IMR-90 (cell line): Measurements from ENCODE around the gene TMEM129. TPM values are rescaled to one million over a fixed set of nuclear protein-coding genes. Genes with fewer than 3 reads are reported as not detected.

Source experiments
- ATAC-seq: fragments of 200-7000 bp; cut with Tn5 transposase; 2 replicates; pipeline ENCODE4 v1.9.1; 2020; ENCODE audit warnings: low read depth, mild to moderate bottlenecking, moderate library complexity
- BruUV-seq: library from RNA; stranded (reverse); fragments of 400-500 nt; replicated peaks from 2 replicates; lab custom pipeline; 2021; lab: Mats Ljungman, UMichigan
- CTCF ChIA-PET: fragments of 300-600 bp; formaldehyde crosslinking; extraction: SDS; loops from one replicate; lab custom pipeline; 2021; ENCODE audit warnings: antibody characterized with exemption; lab: Yijun Ruan, JAX
- POLR2A ChIA-PET: fragments of 300-600 bp; sonication (Branson Sonifier 250); formaldehyde crosslinking; loops from one replicate; lab custom pipeline; 2022; ENCODE audit warnings: antibody characterized with exemption; ENCODE audit not compliant: unreplicated experiment; lab: Charles Lee
- DNase-seq: peaks from one replicate; pipeline ENCODE4 v3.0.0; 2013
- H2AFZ ChIP-seq: replicated peaks from 2 replicates; pipeline ENCODE3; 2013; ENCODE audit warnings: low read length, mild to moderate bottlenecking; ENCODE audit not compliant: poor library complexity
- H2AK5ac ChIP-seq: 2 replicates; pipeline ENCODE4 v1.6.1; 2013; ENCODE audit warnings: low read depth, low read length, inconsistent platforms
- H2AK9ac ChIP-seq: replicated peaks from 2 replicates; pipeline ENCODE3; 2013; ENCODE audit warnings: mild to moderate bottlenecking, low read depth, low read length, moderate library complexity; ENCODE audit not compliant: poor library complexity
- H2BK120ac ChIP-seq: 2 replicates; pipeline ENCODE4 v1.6.1; 2013; ENCODE audit warnings: low read depth, low read length, inconsistent platforms
- H2BK15ac ChIP-seq: 3 replicates; pipeline ENCODE4 v1.6.1; 2013; ENCODE audit warnings: low read depth, low read length, inconsistent platforms
- H2BK20ac ChIP-seq: 2 replicates; pipeline ENCODE4 v1.6.1; 2013; ENCODE audit warnings: low read depth, mild to moderate bottlenecking, inconsistent platforms, low read length, moderate library complexity
- H2BK5ac ChIP-seq: 2 replicates; pipeline ENCODE4 v1.6.1; 2013; ENCODE audit warnings: mild to moderate bottlenecking, low read depth, low read length, inconsistent platforms; ENCODE audit not compliant: poor library complexity, severe bottlenecking
- H3K14ac ChIP-seq: replicated peaks from 2 replicates; pipeline ENCODE4 v1.6.1; 2013; ENCODE audit warnings: low read depth, low read length, inconsistent platforms
- H3K18ac ChIP-seq: 2 replicates; pipeline ENCODE4 v1.6.1; 2013; ENCODE audit warnings: low read depth, low read length, control low read depth
- H3K23ac ChIP-seq: 2 replicates; pipeline ENCODE4 v1.6.1; 2013; ENCODE audit warnings: low read depth, low read length, inconsistent platforms
- H3K27ac ChIP-seq: 2 replicates; pipeline ENCODE4 v1.5.1; 2013; ENCODE audit warnings: mild to moderate bottlenecking, control low read depth, low read length; ENCODE audit not compliant: insufficient read depth
- H3K27me3 ChIP-seq: 2 replicates; pipeline ENCODE4 v1.6.1; 2013; ENCODE audit warnings: low read length; ENCODE audit not compliant: control insufficient read depth, insufficient read depth
- H3K36me3 ChIP-seq: 2 replicates; pipeline ENCODE4 v1.6.1; 2013; ENCODE audit warnings: low read length, mixed read lengths; ENCODE audit not compliant: control insufficient read depth, insufficient read depth
- H3K4ac ChIP-seq: 2 replicates; pipeline ENCODE4 v1.6.1; 2013; ENCODE audit warnings: low read depth, low read length, inconsistent platforms
- H3K4me1 ChIP-seq: 2 replicates; pipeline ENCODE4 v1.6.1; 2013; ENCODE audit warnings: low read length, mixed read lengths; ENCODE audit not compliant: control insufficient read depth, insufficient read depth
- H3K4me2 ChIP-seq: 2 replicates; pipeline ENCODE4 v1.6.1; 2013; ENCODE audit warnings: low read depth, mild to moderate bottlenecking, control low read depth, low read length, moderate library complexity
- H3K4me3 ChIP-seq: 2 replicates; pipeline ENCODE4 v1.5.1; 2013; ENCODE audit warnings: low read depth, mild to moderate bottlenecking, control low read depth, low read length, moderate library complexity; ENCODE audit not compliant: insufficient read depth
- H3K56ac ChIP-seq: 2 replicates; pipeline ENCODE4 v1.6.1; 2013; ENCODE audit warnings: low read length, inconsistent platforms; ENCODE audit not compliant: insufficient read depth; ENCODE audit errors: extremely low read depth
- H3K79me1 ChIP-seq, 2 experiments: 2 replicates each; pipeline ENCODE4 v1.6.1; 2013; ENCODE audit warnings: low read length in 2 of 2, inconsistent platforms in 1 of 2, low read depth in 1 of 2
- H3K9ac ChIP-seq: 2 replicates; pipeline ENCODE4 v1.6.1; 2013; ENCODE audit warnings: low read depth, low read length, control low read depth
- H3K9me1 ChIP-seq: 2 replicates; pipeline ENCODE4 v1.6.1; 2013; ENCODE audit warnings: low read length, inconsistent platforms; ENCODE audit not compliant: insufficient read depth
- H3K9me3 ChIP-seq: 2 replicates; pipeline ENCODE4 v1.6.1; 2013; ENCODE audit warnings: low read length; ENCODE audit not compliant: control insufficient read depth, insufficient read depth
- H4K20me1 ChIP-seq: 2 replicates; pipeline ENCODE4 v1.6.1; 2013; ENCODE audit warnings: low read length, inconsistent platforms; ENCODE audit not compliant: insufficient read depth
- H4K5ac ChIP-seq: 2 replicates; pipeline ENCODE4 v1.6.1; 2013; ENCODE audit warnings: mild to moderate bottlenecking, low read depth, low read length, control low read depth
- H4K8ac ChIP-seq, 2 experiments: 2 replicates each; pipeline ENCODE4 v1.6.1; 2013; ENCODE audit warnings: low read depth in 2 of 2, low read length in 2 of 2, control low read depth in 1 of 2, inconsistent platforms in 1 of 2
- H4K91ac ChIP-seq: 2 replicates; pipeline ENCODE4 v1.6.1; 2013; ENCODE audit warnings: low read depth, low read length, inconsistent platforms; ENCODE audit not compliant: insufficient read depth
- BHLHE40 ChIP-seq: fragments of 150-350 bp; IDR thresholded peaks from 2 replicates; pipeline ENCODE4 v1.6.1; 2016; ENCODE audit warnings: mild to moderate bottlenecking, low read depth, low read length
- CEBPB ChIP-seq: IDR thresholded peaks from 2 replicates; pipeline ENCODE4 v1.6.1; 2012; ENCODE audit warnings: low read depth, low read length, improper control_type of control experiment
- WGBS, 2 experiments: methylation state at CpG; one replicate each; pipeline versions ENCODE4 v1.1.5 to v1.1.7; 2013; ENCODE audit warnings: missing lambda C conversion rate in 2 of 2; ENCODE audit not compliant: insufficient read length in 1 of 2; ENCODE audit errors: extremely low coverage in 2 of 2; 5-methylcytosine and 5-hydroxymethylcytosine counted together
- dilution Hi-C: fragments of 300-500 bp; cut with HindIII; formaldehyde crosslinking; loops from one replicate; pipeline ENCODE4 v1.14.3; 2018; ENCODE audit warnings: low sequenced_read_pairs; ENCODE audit not compliant: unreplicated experiment
- in situ Hi-C: fragments of 300-500 bp; cut with MboI; formaldehyde crosslinking; loops from 3 replicates; pipeline ENCODE4 v1.14.3; 2019; ENCODE audit warnings: low sequenced_read_pairs, inconsistent platforms, mixed read lengths
- intact Hi-C: fragments of 100-400 bp; cut with micrococcal nuclease; formaldehyde crosslinking; loops from 2 replicates; pipeline ENCODE4 v1.10.0; 2022
- polyA plus RNA-seq, 3 experiments: library from polyadenylated mRNA; depleted of rRNA; stranded (reverse); fragments of >200 nt; gene quantifications; 2 replicates each; pipeline ENCODE4 v1.2.3, GENCODE V29; 2012; ENCODE audit warnings: low replicate concordance in 1 of 3
- total RNA-seq: library from RNA; depleted of rRNA; stranded (reverse); fragments of >200 nt; gene quantifications from 2 replicates; pipeline ENCODE4 v1.2.3, GENCODE V29; 2012
- TF ChIP-seq, protein P1 (sequence below): fragments of 150-350 bp; IDR thresholded peaks from 2 replicates; pipeline ENCODE4 v1.6.1; 2017; ENCODE audit warnings: mild to moderate bottlenecking, antibody characterized with exemption, low read length, low read depth

TMEM129 gene
- total and polyA plus RNA-seq, 2 of the 4 experiments (the other 2 are of a cell fraction): 6.6 to 26.6 TPM

DNA sequence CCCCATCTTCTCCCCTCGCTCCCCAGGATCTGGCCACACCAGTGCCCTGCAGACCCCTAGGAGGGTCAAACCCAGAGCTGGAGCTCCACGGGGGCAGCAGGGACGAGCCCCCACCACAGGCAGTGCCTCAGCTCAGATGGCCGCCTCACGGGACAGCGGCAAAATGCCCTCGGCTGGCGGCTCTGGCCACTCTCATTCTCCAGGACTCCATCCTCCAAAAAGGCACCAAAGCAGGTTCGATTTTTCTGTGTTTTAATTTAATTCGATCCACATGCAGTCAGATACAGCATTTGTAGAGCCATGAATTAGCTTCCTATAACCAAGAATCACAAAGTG lies 45.4 kb downstream of the TMEM129 start:
- 80% methylated on average over 1 of the region's 10 CpGs; no CpG with 5 or more reads in 1 of the 2 experiments for WGBS, 2 experiments
- Histone ChIP-seq H3K9ac (no peak overlapping the region), H3K23ac (no peak overlapping the region), H2BK15ac (no peak overlapping the region), H3K9me3 (no peaks in the 10 kb centered on the region), H2AFZ (no peak overlapping the region), H3K4ac (no peak overlapping the region), H3K36me3 (no peaks in the 10 kb centered on the region), H3K56ac (no peak overlapping the region), H3K4me2 (no peak overlapping the region), H3K27ac (no peak overlapping the region), H2BK20ac (no peak overlapping the region), H3K4me1 (no peaks in the 10 kb centered on the region), H4K8ac (no peak overlapping the region), H3K14ac (no peak overlapping the region), H3K79me1 (no peaks in the 10 kb centered on the region), H2BK120ac (no peak overlapping the region), H3K27me3 (no peaks in the 10 kb centered on the region), H3K9me1 (no peaks in the 10 kb centered on the region), H2AK5ac (no peak overlapping the region), H4K5ac (no peak overlapping the region), H2BK5ac (no peak overlapping the region), H4K91ac (no peak overlapping the region), H4K20me1 (no peaks in the 10 kb centered on the region), H3K18ac (no peak overlapping the region), H2AK9ac (no peak overlapping the region), H3K4me3 (no peak overlapping the region)
- no peak for DNase-seq
- CTCF ChIA-PET: no interaction called here
- in situ Hi-C loops: no loop called here
- intact Hi-C loops: no loop called here
- BruUV-seq: no TSS peak
- dilution Hi-C loops: no loop called here
- no peak for ATAC-seq
- POLR2A ChIA-PET: no interaction called here
- no peak for TF ChIP-seq BHLHE40
- TF ChIP-seq CEBPB: no peak
- TF ChIP-seq, protein P1, sequence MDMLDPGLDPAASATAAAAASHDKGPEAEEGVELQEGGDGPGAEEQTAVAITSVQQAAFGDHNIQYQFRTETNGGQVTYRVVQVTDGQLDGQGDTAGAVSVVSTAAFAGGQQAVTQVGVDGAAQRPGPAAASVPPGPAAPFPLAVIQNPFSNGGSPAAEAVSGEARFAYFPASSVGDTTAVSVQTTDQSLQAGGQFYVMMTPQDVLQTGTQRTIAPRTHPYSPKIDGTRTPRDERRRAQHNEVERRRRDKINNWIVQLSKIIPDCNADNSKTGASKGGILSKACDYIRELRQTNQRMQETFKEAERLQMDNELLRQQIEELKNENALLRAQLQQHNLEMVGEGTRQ: no peak
